ENCODE data around the gene UBE2V1. TPM values are rescaled to one million over a fixed set of nuclear protein-coding genes. Genes with fewer than 3 reads are reported as not detected.

The UBE2V1 gene
- total RNA-seq, 2 experiments from 2014 or later = 57.3 to 143 TPM

DNA sequence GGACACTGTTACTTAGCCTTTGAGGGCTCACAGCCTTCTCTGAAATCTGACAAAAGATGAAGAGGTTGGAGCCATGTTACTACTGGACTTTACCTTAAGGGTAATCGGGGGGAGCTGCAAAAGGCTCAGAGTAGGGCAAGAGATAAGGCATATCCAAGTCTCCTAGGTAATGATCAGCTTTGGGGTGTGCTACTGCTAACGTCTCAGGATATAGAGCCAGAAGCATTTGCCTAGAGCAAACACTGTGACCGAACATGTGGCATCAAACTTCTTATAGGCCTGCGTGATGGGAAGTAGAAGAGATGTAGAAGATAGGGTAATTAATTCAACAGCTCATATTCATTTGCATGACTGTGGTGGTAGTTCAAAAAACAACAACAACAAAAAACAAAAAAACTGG is 11.1 kb downstream of the UBE2V1 start:
- H3K4me1 ChIP-seq (ENCODE audit: insufficient read depth, low read length, poor library complexity, severe bottlenecking) = peaks cover 10% of the 10 kb centered on the region
- no peak overlapping the region for H3K4me3 ChIP-seq (ENCODE audit: low read depth, low read length, poor library complexity, severe bottlenecking)
- no peaks in the 10 kb centered on the region for H3K9me3 ChIP-seq (ENCODE audit: low read length)
- POLR2A ChIA-PET = no interaction called here
- H4K20me1 ChIP-seq (ENCODE audit: insufficient read depth, low read length) = peaks cover 6% of the 10 kb centered on the region; the same call in 1 of the 2 replicates
- intact Hi-C loops (cut with micrococcal nuclease; ENCODE audit: unreplicated experiment) = no loop called here
- H3K9me2 ChIP-seq (ENCODE audit: insufficient read depth, low read length) = no peaks in the 10 kb centered on the region
- TF ChIP-seq, protein P1, sequence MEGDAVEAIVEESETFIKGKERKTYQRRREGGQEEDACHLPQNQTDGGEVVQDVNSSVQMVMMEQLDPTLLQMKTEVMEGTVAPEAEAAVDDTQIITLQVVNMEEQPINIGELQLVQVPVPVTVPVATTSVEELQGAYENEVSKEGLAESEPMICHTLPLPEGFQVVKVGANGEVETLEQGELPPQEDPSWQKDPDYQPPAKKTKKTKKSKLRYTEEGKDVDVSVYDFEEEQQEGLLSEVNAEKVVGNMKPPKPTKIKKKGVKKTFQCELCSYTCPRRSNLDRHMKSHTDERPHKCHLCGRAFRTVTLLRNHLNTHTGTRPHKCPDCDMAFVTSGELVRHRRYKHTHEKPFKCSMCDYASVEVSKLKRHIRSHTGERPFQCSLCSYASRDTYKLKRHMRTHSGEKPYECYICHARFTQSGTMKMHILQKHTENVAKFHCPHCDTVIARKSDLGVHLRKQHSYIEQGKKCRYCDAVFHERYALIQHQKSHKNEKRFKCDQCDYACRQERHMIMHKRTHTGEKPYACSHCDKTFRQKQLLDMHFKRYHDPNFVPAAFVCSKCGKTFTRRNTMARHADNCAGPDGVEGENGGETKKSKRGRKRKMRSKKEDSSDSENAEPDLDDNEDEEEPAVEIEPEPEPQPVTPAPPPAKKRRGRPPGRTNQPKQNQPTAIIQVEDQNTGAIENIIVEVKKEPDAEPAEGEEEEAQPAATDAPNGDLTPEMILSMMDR (conservative IDR thresholded peaks at IDR 0.05; ENCODE audit: low read length) = no peak
- TF ChIP-seq EZH2phosphoT487 (IDR thresholded peaks at IDR 0.05; ENCODE audit: borderline replicate concordance, low read depth, low read length) = no peak
- no TSS peak for BruUV-seq (replicated peaks)
- peaks cover 84% of the 10 kb centered on the region for H3K36me3 ChIP-seq (ENCODE audit: insufficient read depth, low read length)
- no peak overlapping the region for H2AFZ ChIP-seq (ENCODE audit: low read length)
- CTCF ChIA-PET (ENCODE audit: unreplicated experiment) = no interaction called here
- no peak overlapping the region for H3K27ac ChIP-seq (ENCODE audit: low read depth, low read length, poor library complexity, severe bottlenecking)
- H3K79me2 ChIP-seq (ENCODE audit: insufficient read depth, low read depth, low read length) = peaks cover 100% of the 10 kb centered on the region
- no peak for DNase-seq (ENCODE audit: low spot score)
- no peak overlapping the region; the same call in 1 of the 2 replicates for H3K4me2 ChIP-seq (ENCODE audit: low read length)

DNA sequence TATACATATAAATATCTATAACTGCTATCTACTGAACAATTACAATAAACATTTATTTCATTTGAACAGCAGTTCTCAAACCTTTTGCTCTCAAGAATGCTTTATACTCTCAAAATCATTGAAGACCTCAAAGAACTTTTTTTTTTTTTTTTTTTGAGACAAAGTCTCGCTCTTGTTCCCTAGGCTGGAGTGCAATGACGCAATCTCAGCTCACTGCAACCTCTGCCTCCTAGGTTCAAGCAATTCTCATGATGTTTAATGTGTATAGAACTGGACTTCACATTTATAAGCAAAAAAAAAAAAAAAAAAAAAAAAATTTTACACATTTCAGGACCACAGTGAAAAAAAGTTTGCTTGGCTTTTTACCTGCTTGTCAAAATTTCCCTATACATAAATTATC is 11.7 kb downstream of the UBE2V1 start:
- H4K20me1 ChIP-seq (ENCODE audit: insufficient read depth, low read length) = peaks cover 6% of the 10 kb centered on the region; the same call in 1 of the 2 replicates
- H3K4me3 ChIP-seq (ENCODE audit: low read depth, low read length, poor library complexity, severe bottlenecking) = no peak overlapping the region
- H3K9me3 ChIP-seq (ENCODE audit: low read length) = no peaks in the 10 kb centered on the region
- peaks cover 10% of the 10 kb centered on the region for H3K4me1 ChIP-seq (ENCODE audit: insufficient read depth, low read length, poor library complexity, severe bottlenecking)
- no peak overlapping the region for H3K4me2 ChIP-seq (ENCODE audit: low read length)
- CTCF ChIA-PET (ENCODE audit: unreplicated experiment) = no interaction called here
- no peaks in the 10 kb centered on the region for H3K9me2 ChIP-seq (ENCODE audit: insufficient read depth, low read length)
- peaks cover 85% of the 10 kb centered on the region for H3K36me3 ChIP-seq (ENCODE audit: insufficient read depth, low read length)
- POLR2A ChIA-PET = interaction anchor here (0.7 kb wide), 2 partner anchors 13 to 15 kb away, joined by 3 to 10 read pairs; no protein-coding TSS in a partner anchor
- no TSS peak for BruUV-seq (replicated peaks)
- no peak overlapping the region for H2AFZ ChIP-seq (ENCODE audit: low read length)
- no peak for DNase-seq (ENCODE audit: low spot score)
- intact Hi-C loops (cut with micrococcal nuclease; ENCODE audit: unreplicated experiment) = no loop called here
- H3K79me2 ChIP-seq (ENCODE audit: insufficient read depth, low read depth, low read length) = peaks cover 94% of the 10 kb centered on the region
- H3K27ac ChIP-seq (ENCODE audit: low read depth, low read length, poor library complexity, severe bottlenecking) = no peak overlapping the region
- TF ChIP-seq EZH2phosphoT487 (IDR thresholded peaks at IDR 0.05; ENCODE audit: borderline replicate concordance, low read depth, low read length) = no peak
- TF ChIP-seq, protein P1 (conservative IDR thresholded peaks at IDR 0.05; ENCODE audit: low read length) = no peak

DNA sequence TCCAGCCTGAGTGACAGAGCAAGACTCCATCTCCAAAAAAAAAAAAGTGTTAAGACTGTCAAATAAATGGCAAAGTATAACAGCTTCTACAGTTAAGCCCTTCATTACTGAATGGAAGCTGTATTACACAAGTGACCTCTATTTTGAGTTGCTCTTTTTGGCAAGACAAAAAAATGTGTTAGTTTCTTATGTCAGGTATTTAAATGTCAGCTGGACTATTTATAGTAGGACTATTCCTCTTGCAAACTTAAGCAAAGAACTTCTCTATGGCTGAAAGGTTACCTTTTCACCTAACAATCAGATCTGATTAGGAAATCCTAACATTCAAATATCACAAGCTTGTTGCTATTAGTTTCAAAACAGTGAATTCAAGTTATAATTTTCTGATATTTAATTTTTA is 12.4 kb downstream of the UBE2V1 start:
- Histone ChIP-seq H3K9me3 (ENCODE audit: low read length) (no peaks in the 10 kb centered on the region), H3K79me2 (ENCODE audit: insufficient read depth, low read depth, low read length) (peaks cover 86% of the 10 kb centered on the region), H2AFZ (ENCODE audit: low read length) (no peak overlapping the region), H3K4me2 (ENCODE audit: low read length) (no peak overlapping the region), H3K4me1 (ENCODE audit: insufficient read depth, low read length, poor library complexity, severe bottlenecking) (peaks cover 10% of the 10 kb centered on the region), H3K27ac (ENCODE audit: low read depth, low read length, poor library complexity, severe bottlenecking) (no peak overlapping the region), H3K4me3 (ENCODE audit: low read depth, low read length, poor library complexity, severe bottlenecking) (no peak overlapping the region), H3K36me3 (ENCODE audit: insufficient read depth, low read length) (peaks cover 88% of the 10 kb centered on the region), H4K20me1 (ENCODE audit: insufficient read depth, low read length) (peaks cover 6% of the 10 kb centered on the region; the same call in 1 of the 2 replicates), H3K9me2 (ENCODE audit: insufficient read depth, low read length) (no peaks in the 10 kb centered on the region)
- DNase-seq (ENCODE audit: low spot score) = no peak
- intact Hi-C loops (cut with micrococcal nuclease; ENCODE audit: unreplicated experiment) = no loop called here
- TF ChIP-seq EZH2phosphoT487 (IDR thresholded peaks at IDR 0.05; ENCODE audit: borderline replicate concordance, low read depth, low read length) = no peak
- TF ChIP-seq, protein P1 (conservative IDR thresholded peaks at IDR 0.05; ENCODE audit: low read length) = no peak
- no TSS peak for BruUV-seq (replicated peaks)
- POLR2A ChIA-PET = interaction anchor here (0.7 kb wide), 1 partner anchor 14 kb away, joined by 3 read pairs; no protein-coding TSS in a partner anchor
- CTCF ChIA-PET (ENCODE audit: unreplicated experiment) = no interaction called here
